BE2C (cell line): ENCODE measurements around the gene MRE11.

Source experiments
- DNase-seq: peaks from one replicate; pipeline ENCODE4 v3.0.0-alpha.2; 2020
- H3K27me3 ChIP-seq: fragments of 250-450 bp; sonication (Bioruptor Pico); 2 replicates; pipeline ENCODE4 v1.5.1; 2020; ENCODE audit warnings: mild to moderate bottlenecking
- H3K36me3 ChIP-seq: fragments of 250-450 bp; sonication (Bioruptor Pico); 2 replicates; pipeline ENCODE4 v1.5.1; 2020; ENCODE audit warnings: mild to moderate bottlenecking
- H3K4me1 ChIP-seq: fragments of 250-450 bp; sonication (Bioruptor Pico); 2 replicates; pipeline ENCODE4 v1.5.1; 2020
- H3K4me3 ChIP-seq: 2 replicates; pipeline ENCODE4 v1.5.1; 2011; ENCODE audit warnings: low read depth, low read length
- H3K9me3 ChIP-seq: fragments of 250-450 bp; sonication (Bioruptor Pico); 2 replicates; pipeline ENCODE4 v1.5.1; 2020
- CTCF ChIP-seq: IDR thresholded peaks from 2 replicates; pipeline ENCODE4 v1.5.1; 2012; ENCODE audit warnings: mild to moderate bottlenecking, low read depth, low read length

Gene MRE11

GRCh38 chr11:94494126-94494680 lies 559 bp upstream of the MRE11 start:
- Histone ChIP-seq H3K4me3 (peak overlapping the region; percentile 77), H3K36me3 (peaks cover 14% of the 10 kb centered on the region), H3K4me1 (no peaks in the 10 kb centered on the region), H3K27me3 (no peaks in the 10 kb centered on the region), H3K9me3 (no peaks in the 10 kb centered on the region)
- no peak for TF ChIP-seq CTCF
- no peak for DNase-seq

GRCh38 chr11:94486068-94486467 lies 7.6 kb downstream of the MRE11 start:
- Histone ChIP-seq H3K4me1 (no peaks in the 10 kb centered on the region), H3K4me3 (no peak overlapping the region), H3K9me3 (no peaks in the 10 kb centered on the region), H3K36me3 (peaks cover 73% of the 10 kb centered on the region), H3K27me3 (no peaks in the 10 kb centered on the region)
- no peak for DNase-seq
- TF ChIP-seq CTCF = no peak

GRCh38 chr11:94481342-94481741 lies 12.3 kb downstream of the MRE11 start:
- TF ChIP-seq CTCF = no peak
- peaks cover 59% of the 10 kb centered on the region for H3K36me3 ChIP-seq
- no peaks in the 10 kb centered on the region for H3K9me3 ChIP-seq
- H3K4me1 ChIP-seq = no peaks in the 10 kb centered on the region
- H3K27me3 ChIP-seq = no peaks in the 10 kb centered on the region
- H3K4me3 ChIP-seq = no peak overlapping the region
- no peak for DNase-seq

GRCh38 chr11:94477624-94478023 lies 16.0 kb downstream of the MRE11 start:
- no peaks in the 10 kb centered on the region for H3K4me1 ChIP-seq
- DNase-seq = no peak
- H3K27me3 ChIP-seq = no peaks in the 10 kb centered on the region
- H3K4me3 ChIP-seq = no peak overlapping the region
- no peaks in the 10 kb centered on the region for H3K9me3 ChIP-seq
- no peak for TF ChIP-seq CTCF
- H3K36me3 ChIP-seq = peaks cover 32% of the 10 kb centered on the region

GRCh38 chr11:94472916-94473799 lies 20.5 kb downstream of the MRE11 start:
- no peaks in the 10 kb centered on the region for H3K9me3 ChIP-seq
- H3K36me3 ChIP-seq = peaks cover 20% of the 10 kb centered on the region
- H3K4me3 ChIP-seq = no peak overlapping the region
- no peak for TF ChIP-seq CTCF
- H3K27me3 ChIP-seq = no peaks in the 10 kb centered on the region
- no peak for DNase-seq
- no peaks in the 10 kb centered on the region for H3K4me1 ChIP-seq

GRCh38 chr11:94469416-94469815 lies 24.2 kb downstream of the MRE11 start:
- Histone ChIP-seq H3K4me1 (no peaks in the 10 kb centered on the region), H3K9me3 (no peaks in the 10 kb centered on the region), H3K4me3 (no peak overlapping the region), H3K27me3 (no peaks in the 10 kb centered on the region), H3K36me3 (peaks cover 11% of the 10 kb centered on the region)
- no peak for DNase-seq
- no peak for TF ChIP-seq CTCF
